Kidney epithelial cell (primary cell): ENCODE data around the gene HOXC12. TPM values are rescaled to one million over a fixed set of nuclear protein-coding genes. Genes with fewer than 3 reads are reported as not detected.

Source experiments
- DNase-seq: peaks from one replicate; pipeline ENCODE4 v3.0.0-alpha.2; 2010; ENCODE audit warnings: low read depth
- H3K27me3 ChIP-seq: 2 replicates; pipeline ENCODE4 v1.6.0; 2011; ENCODE audit warnings: low read length; ENCODE audit not compliant: control insufficient read depth, insufficient read depth
- H3K36me3 ChIP-seq: 2 replicates; pipeline ENCODE4 v1.5.1; 2011; ENCODE audit warnings: low read length; ENCODE audit not compliant: control insufficient read depth, insufficient read depth
- H3K4me3 ChIP-seq: 2 replicates; pipeline ENCODE4 v1.5.1; 2011; ENCODE audit warnings: low read depth, mild to moderate bottlenecking, control low read depth, low read length
- total RNA-seq: library from RNA; depleted of rRNA; stranded (reverse); fragments of >200 nt; gene quantifications from 2 replicates; pipeline ENCODE4 v1.2.3, GENCODE V29; 2015
- TF ChIP-seq, protein P1 (sequence below): IDR thresholded peaks from 2 replicates; pipeline ENCODE4 v1.5.1; 2011; ENCODE audit warnings: mild to moderate bottlenecking, moderate library complexity, low read length, control low read depth, inconsistent platforms; ENCODE audit not compliant: insufficient read depth, poor library complexity, severe bottlenecking

Gene HOXC12
- total RNA-seq, 1 donor from 2014 or later = not detected

DNA sequence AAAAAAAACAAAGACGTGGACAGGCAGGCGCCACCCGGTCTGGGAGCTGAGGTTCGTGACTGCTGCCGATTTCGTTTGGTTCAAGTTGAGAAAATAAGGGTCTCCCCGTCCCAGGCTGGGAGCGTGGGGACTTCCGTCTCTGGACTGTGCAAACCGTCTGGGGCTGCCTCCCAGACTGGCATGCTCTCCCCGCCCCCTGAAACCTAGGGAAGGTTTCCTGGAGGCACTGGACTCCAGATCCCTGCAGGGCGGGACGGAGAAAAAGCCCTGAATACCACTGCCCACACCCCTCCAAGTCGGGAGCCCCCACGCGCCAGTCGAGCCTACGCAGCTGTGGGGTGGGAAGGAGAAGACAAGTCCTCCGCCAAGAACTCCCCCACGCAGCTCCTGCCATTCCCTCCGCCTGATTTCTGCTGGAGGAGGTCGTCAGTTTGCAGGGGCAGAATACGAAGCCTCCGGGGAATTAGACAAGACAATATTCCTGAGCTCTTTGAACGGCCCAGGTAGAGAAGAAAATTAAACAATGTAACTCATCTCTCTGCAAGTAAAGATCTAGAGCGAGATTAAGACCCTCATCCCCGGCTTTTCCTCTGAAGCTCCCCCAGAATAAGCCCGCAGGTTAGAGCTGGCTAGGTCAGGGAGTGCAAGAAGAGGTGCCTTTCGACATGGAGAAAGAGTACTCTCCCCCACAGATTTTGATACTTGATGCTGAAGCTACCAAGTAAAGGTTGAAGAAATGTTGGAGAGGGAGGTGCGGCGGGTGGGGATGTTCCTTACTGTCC is 26.5 kb upstream of the HOXC12 start:
- no peaks in the 10 kb centered on the region for H3K36me3 ChIP-seq
- no peak for DNase-seq
- H3K27me3 ChIP-seq = peaks cover 74% of the 10 kb centered on the region
- TF ChIP-seq, protein P1, sequence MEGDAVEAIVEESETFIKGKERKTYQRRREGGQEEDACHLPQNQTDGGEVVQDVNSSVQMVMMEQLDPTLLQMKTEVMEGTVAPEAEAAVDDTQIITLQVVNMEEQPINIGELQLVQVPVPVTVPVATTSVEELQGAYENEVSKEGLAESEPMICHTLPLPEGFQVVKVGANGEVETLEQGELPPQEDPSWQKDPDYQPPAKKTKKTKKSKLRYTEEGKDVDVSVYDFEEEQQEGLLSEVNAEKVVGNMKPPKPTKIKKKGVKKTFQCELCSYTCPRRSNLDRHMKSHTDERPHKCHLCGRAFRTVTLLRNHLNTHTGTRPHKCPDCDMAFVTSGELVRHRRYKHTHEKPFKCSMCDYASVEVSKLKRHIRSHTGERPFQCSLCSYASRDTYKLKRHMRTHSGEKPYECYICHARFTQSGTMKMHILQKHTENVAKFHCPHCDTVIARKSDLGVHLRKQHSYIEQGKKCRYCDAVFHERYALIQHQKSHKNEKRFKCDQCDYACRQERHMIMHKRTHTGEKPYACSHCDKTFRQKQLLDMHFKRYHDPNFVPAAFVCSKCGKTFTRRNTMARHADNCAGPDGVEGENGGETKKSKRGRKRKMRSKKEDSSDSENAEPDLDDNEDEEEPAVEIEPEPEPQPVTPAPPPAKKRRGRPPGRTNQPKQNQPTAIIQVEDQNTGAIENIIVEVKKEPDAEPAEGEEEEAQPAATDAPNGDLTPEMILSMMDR = no peak
- H3K4me3 ChIP-seq = no peak overlapping the region

DNA sequence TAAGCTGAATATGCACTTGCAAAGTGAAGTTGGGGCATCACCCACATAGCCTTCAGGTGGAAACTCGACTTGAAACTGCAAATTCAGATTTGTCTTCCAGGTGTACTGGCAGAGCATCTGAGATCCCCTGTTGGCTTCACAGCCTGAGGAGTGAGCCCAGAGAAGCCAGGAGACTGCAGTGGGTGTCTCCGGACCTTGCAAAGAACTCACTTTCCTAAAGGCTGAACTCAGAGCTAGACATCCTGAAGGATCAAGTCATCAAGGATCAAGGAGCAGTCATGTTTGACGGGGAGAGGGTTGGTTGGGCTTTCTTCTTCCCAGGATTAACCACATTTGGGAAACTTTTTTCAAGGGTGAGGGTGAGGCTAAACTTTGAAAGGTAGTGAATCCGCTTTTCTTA is 25.2 kb upstream of the HOXC12 start:
- Histone ChIP-seq H3K4me3 (no peak overlapping the region), H3K36me3 (no peaks in the 10 kb centered on the region), H3K27me3 (peaks cover 81% of the 10 kb centered on the region)
- TF ChIP-seq, protein P1 = no peak
- no peak for DNase-seq

DNA sequence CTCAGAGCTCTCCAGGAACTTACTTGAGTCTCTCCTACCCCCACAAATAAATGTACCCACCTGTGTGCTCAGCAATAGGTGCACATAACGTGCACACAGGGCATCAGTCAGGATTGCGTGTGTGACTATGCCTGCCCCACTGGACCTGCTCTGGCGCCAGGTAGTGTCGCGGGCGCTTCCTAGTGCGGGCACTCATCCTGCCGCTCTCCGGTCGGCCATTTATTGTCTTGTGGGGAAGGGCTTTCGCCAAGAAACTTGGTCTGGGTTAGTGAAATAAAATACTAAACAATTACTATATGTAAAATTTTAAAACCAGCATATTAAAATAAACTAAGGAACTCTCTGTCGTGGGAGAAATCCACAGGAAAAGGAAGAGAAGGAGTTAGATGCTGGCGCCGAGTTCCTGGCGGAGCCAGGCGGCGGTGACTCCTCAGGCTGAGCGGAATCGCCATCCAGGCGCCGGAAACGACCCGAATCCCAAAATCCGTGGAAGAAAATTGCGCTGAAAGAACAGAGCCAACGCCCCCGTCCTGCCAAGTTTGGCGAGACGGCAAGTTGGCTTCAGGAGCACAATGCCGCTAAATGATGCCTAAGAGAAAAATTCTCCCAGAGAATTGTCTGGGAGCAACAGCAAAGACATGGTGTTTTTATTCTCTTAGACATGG is 24.0 kb upstream of the HOXC12 start:
- Histone ChIP-seq H3K27me3 (peaks cover 86% of the 10 kb centered on the region), H3K36me3 (no peaks in the 10 kb centered on the region), H3K4me3 (no peak overlapping the region)
- TF ChIP-seq, protein P1 = no peak
- DNase-seq = no peak

DNA sequence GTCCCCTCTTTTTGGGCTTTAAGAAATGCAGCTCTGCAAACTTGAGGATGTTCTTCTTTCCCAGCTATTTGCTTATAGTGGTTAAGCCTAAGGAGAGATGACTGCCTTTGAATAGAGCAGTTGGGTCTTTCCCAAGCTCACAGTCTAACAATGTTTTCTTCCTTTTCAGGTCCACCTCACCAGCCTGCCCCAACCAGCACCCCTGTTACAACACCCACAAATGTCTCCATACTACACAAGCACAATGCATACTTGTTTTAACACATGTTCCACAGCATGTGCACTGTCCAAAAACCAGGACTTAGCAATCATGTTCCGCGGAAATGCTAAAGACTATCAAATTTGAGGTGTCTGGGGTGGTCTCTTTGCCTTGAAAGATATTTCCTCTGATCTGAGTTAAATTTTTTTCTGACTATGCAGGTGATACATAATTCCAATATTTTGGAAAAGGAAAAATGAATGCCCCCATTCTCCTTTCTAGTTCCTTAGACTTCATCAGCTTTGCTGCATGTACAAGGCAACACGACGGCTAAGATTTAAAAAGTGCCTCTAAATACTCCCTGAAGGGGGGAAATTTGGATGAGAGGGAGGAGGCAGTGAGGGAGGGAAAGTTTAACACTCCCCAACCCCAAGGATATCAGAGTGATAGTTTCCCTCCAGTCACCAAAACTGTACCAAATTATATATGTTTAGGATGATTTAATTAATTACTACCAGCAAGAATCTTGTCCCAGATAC is 22.7 kb upstream of the HOXC12 start:
- Histone ChIP-seq H3K36me3 (no peaks in the 10 kb centered on the region), H3K27me3 (peaks cover 88% of the 10 kb centered on the region), H3K4me3 (no peak overlapping the region)
- TF ChIP-seq, protein P1 = no peak
- DNase-seq = no peak

DNA sequence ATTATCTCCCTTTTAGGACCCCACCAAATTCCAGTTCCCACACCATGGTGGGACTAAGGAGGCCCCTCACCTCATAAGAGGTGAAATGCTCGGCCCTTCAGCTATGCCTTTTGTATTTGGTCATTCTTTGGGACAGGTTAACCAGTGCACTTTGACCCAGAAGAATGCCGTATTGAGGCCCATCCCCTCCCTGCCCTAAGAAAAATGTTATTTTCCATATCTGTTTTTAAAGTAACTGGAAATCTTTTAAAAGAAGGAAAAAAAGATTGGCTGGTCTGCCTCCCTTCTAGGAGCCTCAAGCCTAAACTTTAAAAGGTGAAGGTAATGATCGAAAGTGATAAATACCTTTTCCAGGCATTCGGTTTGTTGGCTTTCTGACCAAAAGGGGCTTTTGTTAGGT is 21.8 kb upstream of the HOXC12 start:
- no peak for DNase-seq
- Histone ChIP-seq H3K4me3 (no peak overlapping the region), H3K27me3 (peaks cover 88% of the 10 kb centered on the region), H3K36me3 (no peaks in the 10 kb centered on the region)
- TF ChIP-seq, protein P1 = no peak
